Upper lobe of right lung (tissue), 1 donor: Measurements from ENCODE around the gene IL21. TPM values are rescaled to one million over a fixed set of nuclear protein-coding genes. Genes with fewer than 3 reads are reported as not detected.

Experiments used
- ATAC-seq: fragments of 200-7000 bp; cut with Tn5 transposase; one replicate; pipeline ENCODE4 v1.9.1; 2020; ENCODE audit warnings: mild to moderate bottlenecking, moderate library complexity
- DNase-seq: peaks from one replicate; pipeline ENCODE4 v3.0.0-alpha.2; 2020
- H3K27ac ChIP-seq: fragments of 200-600 bp; one replicate; pipeline ENCODE4 v1.8.0; 2022
- H3K27me3 ChIP-seq: fragments of 200-600 bp; one replicate; pipeline ENCODE4 v1.8.0; 2022; ENCODE audit warnings: mild to moderate bottlenecking
- H3K36me3 ChIP-seq: fragments of 200-600 bp; one replicate; pipeline ENCODE4 v1.8.0; 2022
- H3K4me1 ChIP-seq: fragments of 200-600 bp; one replicate; pipeline ENCODE4 v1.8.0; 2022
- H3K4me3 ChIP-seq: fragments of 200-600 bp; one replicate; pipeline ENCODE4 v1.8.0; 2022; ENCODE audit warnings: mild to moderate bottlenecking
- H3K9me3 ChIP-seq: fragments of 200-600 bp; one replicate; pipeline ENCODE4 v1.8.0; 2022
- intact Hi-C: fragments of 100-400 bp; cut with DNase I; formaldehyde crosslinking; loops from one replicate; pipeline ENCODE4 v1.11.0; 2022
- total RNA-seq: library from RNA; stranded (reverse); fragmentation: NEBNext Ultra II Directional; extraction: Animal tissue kit (Norgen Biotek cat#: 25700); gene quantifications from one replicate; pipeline ENCODE4 v1.2.1, GENCODE V29; 2021
- TF ChIP-seq, protein P1 (sequence below): fragments of 200-600 bp; IDR thresholded peaks from one replicate; pipeline ENCODE4 v1.8.0; 2022; ENCODE audit warnings: antibody characterized with exemption
- donor health status: DM: no; HTN: yes; CAD: no; lungs with severe emphysema.

Gene IL21
- total RNA-seq, 1 donor from 2014 or later, result not detected

DNA sequence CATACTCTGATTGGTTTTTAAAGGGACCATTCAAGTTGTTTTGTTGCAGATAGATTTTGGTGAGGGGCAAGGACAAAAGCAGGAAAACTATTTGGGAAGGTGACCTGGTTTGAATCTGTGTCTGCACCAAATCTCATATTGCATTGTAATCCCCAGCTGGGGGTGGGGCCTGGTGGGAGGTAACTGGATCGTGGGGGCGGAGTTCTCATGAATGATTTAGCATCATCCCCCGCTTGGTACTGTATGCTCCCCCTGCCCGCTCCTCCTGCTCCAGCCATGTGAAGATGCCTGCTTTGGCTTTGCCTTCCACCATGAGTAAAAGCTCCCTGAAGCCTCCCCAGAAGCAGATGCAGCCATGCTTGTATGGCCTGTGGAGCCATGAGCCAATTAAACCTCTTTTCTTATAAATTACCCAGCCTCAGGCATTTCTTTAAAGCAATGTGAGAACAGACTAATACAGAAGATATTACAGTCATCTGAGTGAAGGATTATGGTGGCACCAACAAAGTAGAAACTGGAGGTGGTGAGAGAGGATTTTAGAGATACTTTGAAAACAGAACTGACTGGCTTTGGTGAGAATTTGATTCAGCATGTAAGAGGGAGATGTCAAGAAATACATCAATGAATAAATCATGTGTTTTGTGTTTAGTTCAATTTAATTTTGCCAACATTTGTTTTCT lies 14.4 kb downstream of the IL21 start:
- Histone ChIP-seq H3K9me3 (no peaks in the 10 kb centered on the region), H3K4me1 (no peaks in the 10 kb centered on the region), H3K27me3 (peaks cover 2% of the 10 kb centered on the region), H3K36me3 (no peaks in the 10 kb centered on the region), H3K4me3 (no peak overlapping the region), H3K27ac (no peak overlapping the region)
- DNase-seq (no peak), ATAC-seq (no peak)
- intact Hi-C loops, result loop anchor here (10.0 kb wide), 1 partner anchor 108 kb away; no protein-coding TSS in a partner anchor
- TF ChIP-seq, protein P1, sequence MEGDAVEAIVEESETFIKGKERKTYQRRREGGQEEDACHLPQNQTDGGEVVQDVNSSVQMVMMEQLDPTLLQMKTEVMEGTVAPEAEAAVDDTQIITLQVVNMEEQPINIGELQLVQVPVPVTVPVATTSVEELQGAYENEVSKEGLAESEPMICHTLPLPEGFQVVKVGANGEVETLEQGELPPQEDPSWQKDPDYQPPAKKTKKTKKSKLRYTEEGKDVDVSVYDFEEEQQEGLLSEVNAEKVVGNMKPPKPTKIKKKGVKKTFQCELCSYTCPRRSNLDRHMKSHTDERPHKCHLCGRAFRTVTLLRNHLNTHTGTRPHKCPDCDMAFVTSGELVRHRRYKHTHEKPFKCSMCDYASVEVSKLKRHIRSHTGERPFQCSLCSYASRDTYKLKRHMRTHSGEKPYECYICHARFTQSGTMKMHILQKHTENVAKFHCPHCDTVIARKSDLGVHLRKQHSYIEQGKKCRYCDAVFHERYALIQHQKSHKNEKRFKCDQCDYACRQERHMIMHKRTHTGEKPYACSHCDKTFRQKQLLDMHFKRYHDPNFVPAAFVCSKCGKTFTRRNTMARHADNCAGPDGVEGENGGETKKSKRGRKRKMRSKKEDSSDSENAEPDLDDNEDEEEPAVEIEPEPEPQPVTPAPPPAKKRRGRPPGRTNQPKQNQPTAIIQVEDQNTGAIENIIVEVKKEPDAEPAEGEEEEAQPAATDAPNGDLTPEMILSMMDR, result no peak

GRCh38 chr4:122604146-122604545 lies 16.7 kb downstream of the IL21 start:
- no peak for DNase-seq
- no peaks in the 10 kb centered on the region for H3K36me3 ChIP-seq
- ATAC-seq, result peak; percentile 82
- H3K27me3 ChIP-seq, result peaks cover 10% of the 10 kb centered on the region
- no peak overlapping the region for H3K4me3 ChIP-seq
- H3K9me3 ChIP-seq, result no peaks in the 10 kb centered on the region
- intact Hi-C loops, result loop anchor here (10.0 kb wide), 1 partner anchor 111 kb away; no protein-coding TSS in a partner anchor
- TF ChIP-seq, protein P1, result no peak
- no peaks in the 10 kb centered on the region for H3K4me1 ChIP-seq
- H3K27ac ChIP-seq, result no peak overlapping the region

DNA sequence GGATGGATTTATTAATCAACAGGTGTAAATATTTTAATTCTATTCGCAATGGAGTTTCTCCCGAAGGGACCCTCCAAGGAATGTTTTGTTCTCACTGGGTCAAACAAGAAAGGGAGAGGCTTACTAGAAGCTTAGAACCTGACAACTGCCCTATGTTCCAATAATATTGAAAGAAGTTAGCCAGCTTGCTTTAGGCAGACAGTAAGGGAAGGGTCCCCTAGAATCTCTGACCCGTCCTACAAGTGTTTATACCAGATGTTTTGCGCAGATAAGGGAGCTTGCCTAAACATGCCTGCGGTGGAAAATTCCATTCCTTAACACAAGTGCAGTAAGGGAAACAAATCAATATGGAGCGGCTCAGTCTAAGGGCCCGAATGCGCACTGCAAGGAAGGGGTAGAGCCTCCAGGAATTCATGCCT lies 17.7 kb downstream of the IL21 start:
- H3K4me3 ChIP-seq, result no peak overlapping the region
- no peaks in the 10 kb centered on the region for H3K9me3 ChIP-seq
- H3K36me3 ChIP-seq, result no peaks in the 10 kb centered on the region
- H3K27me3 ChIP-seq, result peaks cover 10% of the 10 kb centered on the region
- DNase-seq (no peak), ATAC-seq (peak; percentile 18)
- TF ChIP-seq, protein P1, result no peak
- intact Hi-C loops, result loop anchor here (10.0 kb wide), 1 partner anchor 112 kb away; no protein-coding TSS in a partner anchor
- no peaks in the 10 kb centered on the region for H3K4me1 ChIP-seq
- no peak overlapping the region for H3K27ac ChIP-seq

GRCh38 chr4:122602277-122603142 lies 18.4 kb downstream of the IL21 start:
- H3K4me3 ChIP-seq, result no peak overlapping the region
- no peaks in the 10 kb centered on the region for H3K9me3 ChIP-seq
- DNase-seq, result no peak
- peak; percentile 76 for ATAC-seq
- no peaks in the 10 kb centered on the region for H3K36me3 ChIP-seq
- TF ChIP-seq, protein P1, result peak; percentile 45
- intact Hi-C loops, result loop anchor here (10.0 kb wide), 1 partner anchor 112 kb away; no protein-coding TSS in a partner anchor
- H3K27me3 ChIP-seq, result peaks cover 10% of the 10 kb centered on the region
- no peaks in the 10 kb centered on the region for H3K4me1 ChIP-seq
- H3K27ac ChIP-seq, result no peak overlapping the region

GRCh38 chr4:122591196-122591595 lies 29.7 kb downstream of the IL21 start:
- no peak for DNase-seq
- no peak overlapping the region for H3K27ac ChIP-seq
- TF ChIP-seq, protein P1, result no peak
- no peaks in the 10 kb centered on the region for H3K9me3 ChIP-seq
- ATAC-seq, result no peak
- no peak overlapping the region for H3K4me3 ChIP-seq
- no peaks in the 10 kb centered on the region for H3K27me3 ChIP-seq
- intact Hi-C loops, result no loop called here
- H3K36me3 ChIP-seq, result no peaks in the 10 kb centered on the region
- H3K4me1 ChIP-seq, result no peaks in the 10 kb centered on the region
